ENCODE data around the gene BCL2L2. TPM values are rescaled to one million over a fixed set of nuclear protein-coding genes. Genes with fewer than 3 reads are reported as not detected.
"Not testable (repeated sequence)": the region's sequence is repeated elsewhere in the genome, so short reads cannot be mapped to it uniquely, and the experiment has no call there.

The BCL2L2 gene
- total and polyA plus RNA-seq, 2 experiments from 2014 or later, result 4.3 to 20.8 TPM

DNA sequence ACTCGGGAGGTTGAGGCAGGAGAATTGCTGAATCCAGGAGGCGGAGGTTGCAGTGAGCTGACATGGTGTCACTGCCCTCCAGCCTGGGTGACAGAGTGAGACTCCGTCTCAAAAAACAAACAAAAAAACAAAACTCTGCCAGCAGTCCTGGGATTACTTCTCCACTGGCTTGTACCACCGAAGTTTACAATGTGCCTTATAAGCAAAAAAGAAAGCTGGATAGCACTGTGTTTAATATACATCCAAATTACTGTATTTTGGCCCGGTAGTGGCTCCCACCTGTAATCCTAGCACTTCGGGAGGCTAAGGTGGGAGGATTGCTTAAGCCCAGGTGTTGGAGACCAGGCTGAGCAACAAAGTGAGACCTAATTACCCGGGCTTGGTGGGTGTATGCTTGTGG lies 37.4 kb upstream of the BCL2L2 start:
- Histone ChIP-seq H4K20me1 (ENCODE audit: insufficient read depth, poor library complexity, severe bottlenecking) (no peaks in the 10 kb centered on the region), H3K4me3 (no peak overlapping the region), H3K27ac (no peak overlapping the region), H3K9me3 (ENCODE audit: low read depth) (no peaks in the 10 kb centered on the region), H3K9me2 (replicated peaks; ENCODE audit: insufficient read depth) (no peaks in the 10 kb centered on the region), H3K36me3 (replicated peaks; ENCODE audit: insufficient read depth, low read depth) (no peaks in the 10 kb centered on the region), H3K4me1 (ENCODE audit: insufficient read depth) (no peaks in the 10 kb centered on the region), H3K79me2 (no peaks in the 10 kb centered on the region), H2AFZ (no peak overlapping the region), H3K27me3 (peaks cover 2% of the 10 kb centered on the region), H3K4me2 (no peak overlapping the region)
- DNase-seq (ENCODE audit: low spot score), result no peak
- no peak for TF ChIP-seq EZH2 (IDR thresholded peaks at IDR 0.05; ENCODE audit: borderline replicate concordance)
- TF ChIP-seq, protein P1, sequence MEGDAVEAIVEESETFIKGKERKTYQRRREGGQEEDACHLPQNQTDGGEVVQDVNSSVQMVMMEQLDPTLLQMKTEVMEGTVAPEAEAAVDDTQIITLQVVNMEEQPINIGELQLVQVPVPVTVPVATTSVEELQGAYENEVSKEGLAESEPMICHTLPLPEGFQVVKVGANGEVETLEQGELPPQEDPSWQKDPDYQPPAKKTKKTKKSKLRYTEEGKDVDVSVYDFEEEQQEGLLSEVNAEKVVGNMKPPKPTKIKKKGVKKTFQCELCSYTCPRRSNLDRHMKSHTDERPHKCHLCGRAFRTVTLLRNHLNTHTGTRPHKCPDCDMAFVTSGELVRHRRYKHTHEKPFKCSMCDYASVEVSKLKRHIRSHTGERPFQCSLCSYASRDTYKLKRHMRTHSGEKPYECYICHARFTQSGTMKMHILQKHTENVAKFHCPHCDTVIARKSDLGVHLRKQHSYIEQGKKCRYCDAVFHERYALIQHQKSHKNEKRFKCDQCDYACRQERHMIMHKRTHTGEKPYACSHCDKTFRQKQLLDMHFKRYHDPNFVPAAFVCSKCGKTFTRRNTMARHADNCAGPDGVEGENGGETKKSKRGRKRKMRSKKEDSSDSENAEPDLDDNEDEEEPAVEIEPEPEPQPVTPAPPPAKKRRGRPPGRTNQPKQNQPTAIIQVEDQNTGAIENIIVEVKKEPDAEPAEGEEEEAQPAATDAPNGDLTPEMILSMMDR (IDR thresholded peaks at IDR 0.05; ENCODE audit: poor library complexity), result no peak
- TF ChIP-seq EZH2phosphoT487 (IDR thresholded peaks at IDR 0.05; ENCODE audit: low read depth, severe bottlenecking, unreplicated experiment), result no peak
- WGBS (ENCODE audit: low lambda C conversion rate, missing lambda C conversion rate), result 94% methylated on average over 7 of the region's 7 CpGs

DNA sequence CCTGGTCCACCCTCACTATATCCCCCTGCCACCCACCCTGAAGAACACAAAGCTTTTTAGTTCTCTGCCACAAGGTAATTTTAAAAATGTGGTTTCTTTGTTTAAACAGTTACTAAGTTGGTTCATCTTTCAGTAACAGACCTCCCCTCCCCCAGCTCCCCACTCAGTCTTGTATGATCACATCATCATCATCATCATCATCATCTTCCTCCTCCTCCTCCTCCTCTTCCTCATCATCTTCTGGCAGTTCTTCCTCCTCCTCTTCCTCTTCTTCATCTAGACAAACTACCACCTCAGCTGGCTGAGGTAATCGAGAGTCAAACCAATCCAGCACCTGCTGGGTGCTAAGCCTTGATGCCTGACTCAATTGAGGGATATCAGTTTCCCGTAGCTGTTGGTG lies 31.2 kb upstream of the BCL2L2 start:
- Histone ChIP-seq H3K9me2 (replicated peaks; ENCODE audit: insufficient read depth) (no peaks in the 10 kb centered on the region), H3K4me1 (ENCODE audit: insufficient read depth) (no peaks in the 10 kb centered on the region), H3K27me3 (no peaks in the 10 kb centered on the region), H3K9me3 (ENCODE audit: low read depth) (no peaks in the 10 kb centered on the region), H3K4me3 (no peak overlapping the region), H3K4me2 (no peak overlapping the region), H4K20me1 (ENCODE audit: insufficient read depth, poor library complexity, severe bottlenecking) (no peaks in the 10 kb centered on the region), H2AFZ (no peak overlapping the region), H3K79me2 (peaks cover 2% of the 10 kb centered on the region), H3K27ac (no peak overlapping the region), H3K36me3 (replicated peaks; ENCODE audit: insufficient read depth, low read depth) (no peaks in the 10 kb centered on the region)
- TF ChIP-seq EZH2phosphoT487 (IDR thresholded peaks at IDR 0.05; ENCODE audit: low read depth, severe bottlenecking, unreplicated experiment), result no peak
- TF ChIP-seq EZH2 (IDR thresholded peaks at IDR 0.05; ENCODE audit: borderline replicate concordance), result no peak
- no peak for DNase-seq (ENCODE audit: low spot score)
- WGBS (ENCODE audit: low lambda C conversion rate, missing lambda C conversion rate), result 98% methylated on average over 2 of the region's 2 CpGs

DNA sequence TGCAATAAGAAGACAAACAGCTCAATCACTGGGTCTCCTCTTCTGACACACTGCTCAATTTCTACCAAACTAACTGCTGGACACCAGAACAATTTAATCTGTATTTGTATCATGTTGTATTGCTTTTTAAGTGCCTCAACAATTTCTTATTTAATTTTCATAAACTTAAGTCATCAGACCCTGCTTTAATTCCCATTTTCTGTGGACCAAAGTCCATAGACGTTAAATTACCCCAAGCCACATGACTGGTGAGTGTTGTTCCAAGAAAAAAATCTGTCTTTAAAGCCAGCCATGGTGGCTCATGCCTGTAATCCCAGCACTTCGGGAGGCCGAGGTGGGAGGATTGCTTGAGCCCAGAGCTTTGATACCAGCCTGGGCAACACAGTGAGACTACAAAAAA lies 29.4 kb upstream of the BCL2L2 start:
- no peak overlapping the region for H3K27ac ChIP-seq
- WGBS (ENCODE audit: low lambda C conversion rate, missing lambda C conversion rate), result 91% methylated on average over 3 of the region's 3 CpGs
- no peak overlapping the region for H2AFZ ChIP-seq

DNA sequence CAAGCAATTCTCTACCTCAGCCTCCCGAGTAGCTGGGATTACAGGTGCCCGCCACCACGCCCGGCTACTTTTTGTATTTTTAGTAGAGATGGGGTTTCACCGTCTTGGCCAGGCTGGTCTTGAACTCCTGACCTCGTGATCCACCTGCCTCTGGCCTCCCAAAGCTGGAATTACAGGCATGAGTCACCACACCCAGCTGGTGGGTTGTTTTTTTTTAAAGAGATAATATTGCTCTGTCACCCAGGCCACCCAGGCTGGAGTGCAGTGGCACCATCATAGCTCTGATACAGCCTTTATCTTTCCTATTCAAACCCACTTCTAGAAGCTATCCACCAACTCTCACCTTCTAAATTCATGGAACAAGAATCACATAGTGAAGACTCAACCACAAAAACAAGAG lies 28.7 kb upstream of the BCL2L2 start:
- not testable (repeated sequence) for H3K4me2 ChIP-seq; H3K36me3 ChIP-seq (replicated peaks; ENCODE audit: insufficient read depth, low read depth); H3K9me3 ChIP-seq (ENCODE audit: low read depth); H3K27me3 ChIP-seq; H3K4me1 ChIP-seq (ENCODE audit: insufficient read depth); H3K4me3 ChIP-seq; H4K20me1 ChIP-seq (ENCODE audit: insufficient read depth, poor library complexity, severe bottlenecking); DNase-seq (ENCODE audit: low spot score); H2AFZ ChIP-seq; H3K27ac ChIP-seq; H3K9me2 ChIP-seq (replicated peaks; ENCODE audit: insufficient read depth)
- WGBS (ENCODE audit: low lambda C conversion rate, missing lambda C conversion rate), result 98% methylated on average over 6 of the region's 6 CpGs
- peaks cover 22% of the 10 kb centered on the region for H3K79me2 ChIP-seq

More for the DNA sequence above, 29.4 kb upstream of the BCL2L2 start:
- Histone ChIP-seq H3K27me3 (no peaks in the 10 kb centered on the region), H3K9me3 (ENCODE audit: low read depth) (no peaks in the 10 kb centered on the region), H4K20me1 (ENCODE audit: insufficient read depth, poor library complexity, severe bottlenecking) (no peaks in the 10 kb centered on the region), H3K79me2 (peaks cover 16% of the 10 kb centered on the region), H3K4me3 (no peak overlapping the region), H3K9me2 (replicated peaks; ENCODE audit: insufficient read depth) (no peaks in the 10 kb centered on the region), H3K4me1 (ENCODE audit: insufficient read depth) (no peaks in the 10 kb centered on the region), H3K36me3 (replicated peaks; ENCODE audit: insufficient read depth, low read depth) (no peaks in the 10 kb centered on the region), H3K4me2 (no peak overlapping the region)
- TF ChIP-seq EZH2 (IDR thresholded peaks at IDR 0.05; ENCODE audit: borderline replicate concordance), result no peak
- TF ChIP-seq EZH2phosphoT487 (IDR thresholded peaks at IDR 0.05; ENCODE audit: low read depth, severe bottlenecking, unreplicated experiment), result no peak
- TF ChIP-seq, protein P1 (IDR thresholded peaks at IDR 0.05; ENCODE audit: poor library complexity), result no peak
- no peak for DNase-seq (ENCODE audit: low spot score)

Data from hepatocyte (in vitro differentiated cells).